ENCODE results near the gene SPDEF. TPM values are rescaled to one million over a fixed set of nuclear protein-coding genes. Genes with fewer than 3 reads are reported as not detected.
A peak's percentile ranks its signal among the peaks of the same experiment; 100 is the strongest.

Gene SPDEF
- total RNA-seq, 6 experiments from 2014 or later, result not detected

GRCh38 chr6:34512738-34513115 lies 43.4 kb downstream of the SPDEF start:
- Histone ChIP-seq H3K4me3 (no peak overlapping the region), H3K27me3 (no peaks in the 10 kb centered on the region), H3K9me3 (peaks cover 0 to 4% (median 0%) of the 10 kb centered on the region in 4 donors), H3K36me3 (no peaks in the 10 kb centered on the region), H3K4me1 (no peaks in the 10 kb centered on the region), H3K27ac (no peak overlapping the region)
- intact Hi-C loops (cut with DNase I), result no loop called here
- 75% methylated on average over 2 of the region's 5 CpGs for WGBS (ENCODE audit: insufficient coverage, low coverage, low lambda C conversion rate, missing lambda C conversion rate)
- DNase-seq, result peak in 1 of 3 donors; percentile 19
- no peak for ATAC-seq
- TF ChIP-seq POLR2A (IDR thresholded peaks at IDR 0.05) (no peak), CTCF (IDR thresholded peaks at IDR 0.05) (no peak)

- Histone ChIP-seq H3K4me1 (no peaks in the 10 kb centered on the region), H3K27ac (no peak overlapping the region), H3K9me3 (peaks cover 0 to 4% (median 0%) of the 10 kb centered on the region in 4 donors), H3K4me3 (no peak overlapping the region), H3K36me3 (no peaks in the 10 kb centered on the region), H3K27me3 (no peaks in the 10 kb centered on the region)
- ATAC-seq (no peak), DNase-seq (peak in 1 of 3 donors; percentile 37)
- intact Hi-C loops (cut with DNase I), result no loop called here
- WGBS (ENCODE audit: insufficient coverage, low coverage, low lambda C conversion rate, missing lambda C conversion rate), result 61% methylated on average over 3 of the region's 12 CpGs
- TF ChIP-seq CTCF (IDR thresholded peaks at IDR 0.05) (no peak), POLR2A (IDR thresholded peaks at IDR 0.05) (no peak)
These were observed 44.0 kb downstream of the SPDEF start for GRCh38 chr6:34511915-34512737.

GRCh38 chr6:34511214-34511914 lies 44.8 kb downstream of the SPDEF start:
- ATAC-seq, result no peak
- no peaks in the 10 kb centered on the region for H3K27me3 ChIP-seq
- H3K4me3 ChIP-seq, result no peak overlapping the region
- peaks cover 0 to 4% (median 0%) of the 10 kb centered on the region in 4 donors for H3K9me3 ChIP-seq
- intact Hi-C loops (cut with DNase I), result no loop called here
- 65% methylated on average over 5 of the region's 6 CpGs for WGBS (ENCODE audit: insufficient coverage, low coverage, low lambda C conversion rate, missing lambda C conversion rate)
- DNase-seq, result peak in 1 of 3 donors; percentile 2
- no peak overlapping the region for H3K27ac ChIP-seq
- TF ChIP-seq POLR2A (IDR thresholded peaks at IDR 0.05), result no peak
- TF ChIP-seq CTCF (IDR thresholded peaks at IDR 0.05), result no peak
- no peaks in the 10 kb centered on the region for H3K4me1 ChIP-seq
- H3K36me3 ChIP-seq, result no peaks in the 10 kb centered on the region

- DNase-seq, result peak in 1 of 3 donors; percentile 3
- ATAC-seq, result no peak
- no peaks in the 10 kb centered on the region for H3K36me3 ChIP-seq
- 82% methylated on average over 4 of the region's 4 CpGs for WGBS (ENCODE audit: insufficient coverage, low coverage, low lambda C conversion rate, missing lambda C conversion rate)
- H3K4me1 ChIP-seq, result no peaks in the 10 kb centered on the region
- no peak overlapping the region for H3K27ac ChIP-seq
- intact Hi-C loops (cut with DNase I), result no loop called here
- H3K27me3 ChIP-seq, result no peaks in the 10 kb centered on the region
- H3K9me3 ChIP-seq, result peaks cover 0 to 4% (median 0%) of the 10 kb centered on the region in 4 donors
- no peak overlapping the region for H3K4me3 ChIP-seq
- TF ChIP-seq CTCF (IDR thresholded peaks at IDR 0.05) (no peak), POLR2A (IDR thresholded peaks at IDR 0.05) (no peak)
These were observed 45.8 kb downstream of the SPDEF start for GRCh38 chr6:34510299-34510698.
